Endothelial cell of umbilical vein (primary cell): Measurements from ENCODE around the gene UPP2. TPM values are rescaled to one million over a fixed set of nuclear protein-coding genes. Genes with fewer than 3 reads are reported as not detected.

ENCODE experiments used
- BruUV-seq: library from RNA; stranded (reverse); fragments of 400-500 nt; replicated peaks from 2 replicates; lab custom pipeline; 2021; lab: Mats Ljungman, UMichigan
- CTCF ChIA-PET: fragments of 300-600, 350-600 bp; sonication (Branson Sonifier 250); formaldehyde crosslinking; loops from one replicate; lab custom pipeline; 2021; ENCODE audit warnings: antibody characterized with exemption, inconsistent platforms; lab: Charles Lee
- POLR2A ChIA-PET: fragments of 300-600, 350-600 bp; sonication (Branson Sonifier 250); formaldehyde crosslinking; loops from one replicate; lab custom pipeline; 2021; ENCODE audit warnings: antibody characterized with exemption, inconsistent platforms; lab: Charles Lee
- DNase-seq: peaks from one replicate; pipeline ENCODE4 v3.0.0-alpha.2; 2011; ENCODE audit warnings: low read depth, low spot score
- FAIRE-seq: peaks from 2 replicates; lab custom pipeline; 2011; peaks lifted over from hg19 to GRCh38; lab: Jason Lieb, UNC
- H2AFZ ChIP-seq: 2 replicates; pipeline ENCODE4 v1.6.0; 2012; ENCODE audit warnings: low read depth, low read length, control low read depth, inconsistent platforms
- H3K27ac ChIP-seq: 2 replicates; pipeline ENCODE4 v1.5.1; 2011; ENCODE audit warnings: low read depth, mild to moderate bottlenecking, control low read depth, low read length, moderate library complexity; ENCODE audit not compliant: insufficient read depth
- H3K27me3 ChIP-seq, 2 experiments: 2 replicates each; pipeline versions ENCODE4 v1.6.0 to v1.6.1; 2011; ENCODE audit warnings: low read length in 2 of 2, mixed read lengths in 1 of 2; ENCODE audit not compliant: control insufficient read depth in 2 of 2, insufficient read depth in 2 of 2
- H3K36me3 ChIP-seq, 2 experiments: 2 replicates in 1 of 2; 3 replicates in 1 of 2; pipeline ENCODE4 v1.5.1; 2011; ENCODE audit warnings: low read length in 2 of 2, mild to moderate bottlenecking in 1 of 2, moderate library complexity in 1 of 2; ENCODE audit not compliant: control insufficient read depth in 2 of 2, insufficient read depth in 2 of 2; ENCODE audit errors: extremely low read depth in 1 of 2
- H3K4me1 ChIP-seq: 3 replicates; pipeline ENCODE4 v1.5.1; 2011; ENCODE audit warnings: mild to moderate bottlenecking, low read length; ENCODE audit not compliant: control insufficient read depth, insufficient read depth; ENCODE audit errors: extremely low read depth
- H3K4me2 ChIP-seq: 2 replicates; pipeline ENCODE4 v1.6.1; 2011; ENCODE audit warnings: low read length, control low read depth, mixed read lengths; ENCODE audit not compliant: insufficient read depth
- H3K4me3 ChIP-seq, 3 experiments: fragments of 200-600 bp in 1 of 3; sonication (generic), shearing (Covaris generic) in 1 of 3; replicated peaks in 1 of 3; 2 replicates each; pipeline ENCODE4 v1.5.1; 2011 to 2016; ENCODE audit warnings: control low read depth in 3 of 3, low read length in 3 of 3, mild to moderate bottlenecking in 2 of 3, inconsistent platforms in 1 of 3, low read depth in 1 of 3, moderate library complexity in 1 of 3; ENCODE audit not compliant: insufficient read depth in 1 of 3
- H3K79me2 ChIP-seq: 2 replicates; pipeline ENCODE4 v1.6.0; 2012; ENCODE audit warnings: low read length, inconsistent platforms; ENCODE audit not compliant: control insufficient read depth, insufficient read depth
- H3K9ac ChIP-seq: replicated peaks from 2 replicates; pipeline ENCODE3; 2011; ENCODE audit warnings: low read length, control low read depth; ENCODE audit not compliant: insufficient read depth; ENCODE audit errors: extremely low read depth
- H3K9me1 ChIP-seq: replicated peaks from 3 replicates; pipeline ENCODE4 v1.6.0; 2011; ENCODE audit warnings: mild to moderate bottlenecking, low read length; ENCODE audit not compliant: control insufficient read depth, insufficient read depth; ENCODE audit errors: extremely low read depth
- H3K9me3 ChIP-seq: replicated peaks from 2 replicates; pipeline ENCODE4 v1.5.1; 2012; ENCODE audit warnings: low read length, inconsistent platforms; ENCODE audit not compliant: control insufficient read depth, insufficient read depth
- H4K20me1 ChIP-seq: replicated peaks from 2 replicates; pipeline ENCODE3; 2011; ENCODE audit warnings: mild to moderate bottlenecking, low read length; ENCODE audit not compliant: control insufficient read depth, insufficient read depth; ENCODE audit errors: extremely low read depth
- EZH2 ChIP-seq: IDR thresholded peaks from 2 replicates; pipeline ENCODE4 v1.6.1; 2012; ENCODE audit warnings: borderline replicate concordance, low read depth, mild to moderate bottlenecking, moderate library complexity, low read length, inconsistent platforms; ENCODE audit not compliant: severe bottlenecking
- FOS ChIP-seq: IDR thresholded peaks from 2 replicates; pipeline ENCODE4 v1.6.1; 2011; ENCODE audit warnings: mild to moderate bottlenecking, low read length, moderate library complexity, borderline replicate concordance; ENCODE audit not compliant: insufficient read depth
- GATA2 ChIP-seq: IDR thresholded peaks from 2 replicates; pipeline ENCODE4 v1.7.0; 2011; ENCODE audit warnings: low read depth, mild to moderate bottlenecking, moderate library complexity, mixed read lengths, low read length; ENCODE audit not compliant: insufficient read length, insufficient read depth
- JUN ChIP-seq: IDR thresholded peaks from 2 replicates; pipeline ENCODE4 v1.6.1; 2011; ENCODE audit warnings: borderline replicate concordance, low read depth; ENCODE audit not compliant: insufficient read length, insufficient read depth
- MAX ChIP-seq: IDR thresholded peaks from 2 replicates; pipeline ENCODE4 v1.6.1; 2011; ENCODE audit not compliant: insufficient read depth, insufficient read length
- MYC ChIP-seq: IDR thresholded peaks from one replicate; pipeline ENCODE4 v1.6.1; 2011; ENCODE audit warnings: mild to moderate bottlenecking, low read depth, low read length
- POLR2A ChIP-seq: IDR thresholded peaks from 2 replicates; pipeline ENCODE4 v1.6.1; 2012; ENCODE audit warnings: low read depth, mild to moderate bottlenecking, control low read depth, low read length
- POLR2AphosphoS5 ChIP-seq: IDR thresholded peaks from 2 replicates; pipeline ENCODE4 v1.6.1; 2012; ENCODE audit warnings: low read depth, mild to moderate bottlenecking, control low read depth, low read length, moderate library complexity; ENCODE audit not compliant: insufficient read depth
- dilution Hi-C: fragments of 300-500 bp; cut with MboI; formaldehyde crosslinking; loops from one replicate; pipeline ENCODE4 v1.15.0; 2019; ENCODE audit warnings: low sequenced_read_pairs; ENCODE audit not compliant: extremely low pct_ligation_motif_present
- intact Hi-C: fragments of 100-400 bp; cut with micrococcal nuclease; formaldehyde crosslinking; loops from one replicate; pipeline ENCODE4 v1.10.0; 2022
- polyA plus RNA-seq, 4 experiments: library from polyadenylated mRNA; depleted of rRNA in 3 of 4; stranded (reverse) in 3 of 4; unstranded in 1 of 4; fragments of >200 nt; gene quantifications; 2 replicates each; pipeline versions ENCODE4 v1.2.1 to v1.2.3, GENCODE V29; 2011 to 2012; ENCODE audit warnings: missing spikeins in 1 of 4
- total RNA-seq: library from RNA; stranded (reverse); gene quantifications from 2 replicates; pipeline ENCODE4 v1.2.3, GENCODE V29; 2021
- TF ChIP-seq, protein P1 (sequence below), 2 donors: IDR thresholded peaks; 1 replicate in 1 of 2; 2 replicates in 1 of 2; pipeline ENCODE4 v1.5.1; 2011; ENCODE audit warnings: low read length in 2 of 2, mild to moderate bottlenecking in 2 of 2, moderate library complexity in 2 of 2, control low read depth in 1 of 2, inconsistent platforms in 1 of 2, low read depth in 1 of 2; ENCODE audit not compliant: insufficient read depth in 1 of 2; ENCODE audit errors: extremely low read depth in 1 of 2

Gene UPP2
- total and polyA plus RNA-seq, 2 donors (not counting 3 experiments of a cell fraction or from before 2014, with no cell fraction given) = not detected

DNA sequence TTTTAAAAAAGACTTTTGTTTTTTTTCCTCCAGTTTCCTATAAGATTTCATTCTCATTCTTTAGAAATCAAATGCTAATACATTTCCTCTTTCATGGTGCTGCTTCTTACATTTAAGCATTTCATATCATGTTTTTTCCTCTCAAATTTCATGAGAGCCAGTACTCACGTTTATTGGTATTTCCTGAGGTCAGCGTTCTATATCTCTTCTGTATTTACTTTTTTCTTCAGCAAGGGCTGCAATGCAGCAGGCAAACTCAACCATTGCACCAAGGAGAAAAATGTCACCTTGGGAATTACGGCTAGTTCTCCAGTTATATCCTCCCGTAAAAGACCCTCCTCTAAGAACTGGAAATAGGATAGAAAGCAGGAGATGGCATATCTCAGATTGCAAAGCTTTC lies 32.4 kb downstream of the UPP2 start:
- H3K36me3 ChIP-seq = no peaks in the 10 kb centered on the region
- FAIRE-seq = no peak
- no peak overlapping the region for H2AFZ ChIP-seq
- H3K4me1 ChIP-seq = no peaks in the 10 kb centered on the region
- TF ChIP-seq GATA2 (no peak), EZH2 (no peak), POLR2A (no peak)
- TF ChIP-seq, protein P1, sequence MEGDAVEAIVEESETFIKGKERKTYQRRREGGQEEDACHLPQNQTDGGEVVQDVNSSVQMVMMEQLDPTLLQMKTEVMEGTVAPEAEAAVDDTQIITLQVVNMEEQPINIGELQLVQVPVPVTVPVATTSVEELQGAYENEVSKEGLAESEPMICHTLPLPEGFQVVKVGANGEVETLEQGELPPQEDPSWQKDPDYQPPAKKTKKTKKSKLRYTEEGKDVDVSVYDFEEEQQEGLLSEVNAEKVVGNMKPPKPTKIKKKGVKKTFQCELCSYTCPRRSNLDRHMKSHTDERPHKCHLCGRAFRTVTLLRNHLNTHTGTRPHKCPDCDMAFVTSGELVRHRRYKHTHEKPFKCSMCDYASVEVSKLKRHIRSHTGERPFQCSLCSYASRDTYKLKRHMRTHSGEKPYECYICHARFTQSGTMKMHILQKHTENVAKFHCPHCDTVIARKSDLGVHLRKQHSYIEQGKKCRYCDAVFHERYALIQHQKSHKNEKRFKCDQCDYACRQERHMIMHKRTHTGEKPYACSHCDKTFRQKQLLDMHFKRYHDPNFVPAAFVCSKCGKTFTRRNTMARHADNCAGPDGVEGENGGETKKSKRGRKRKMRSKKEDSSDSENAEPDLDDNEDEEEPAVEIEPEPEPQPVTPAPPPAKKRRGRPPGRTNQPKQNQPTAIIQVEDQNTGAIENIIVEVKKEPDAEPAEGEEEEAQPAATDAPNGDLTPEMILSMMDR (IDR thresholded peaks at IDR 0.05; ENCODE audit: extremely low read depth in 1 of 2, insufficient read depth in 1 of 2, low read depth in 1 of 2, low read length in 2 of 2) = no peak
- no peak overlapping the region for H3K9ac ChIP-seq
- no peaks in the 10 kb centered on the region for H3K27me3 ChIP-seq
- dilution Hi-C loops (no loop called here), intact Hi-C loops (no loop called here)
- H3K27ac ChIP-seq = no peak overlapping the region
- no peaks in the 10 kb centered on the region for H4K20me1 ChIP-seq
- H3K79me2 ChIP-seq = no peaks in the 10 kb centered on the region
- no peaks in the 10 kb centered on the region for H3K9me1 ChIP-seq
- H3K4me3 ChIP-seq = no peak overlapping the region
- H3K4me2 ChIP-seq = no peak overlapping the region
- ChIA-PET POLR2A (no interaction called here), CTCF (no interaction called here)
- DNase-seq = no peak
- no TSS peak for BruUV-seq
- H3K9me3 ChIP-seq = no peaks in the 10 kb centered on the region

DNA sequence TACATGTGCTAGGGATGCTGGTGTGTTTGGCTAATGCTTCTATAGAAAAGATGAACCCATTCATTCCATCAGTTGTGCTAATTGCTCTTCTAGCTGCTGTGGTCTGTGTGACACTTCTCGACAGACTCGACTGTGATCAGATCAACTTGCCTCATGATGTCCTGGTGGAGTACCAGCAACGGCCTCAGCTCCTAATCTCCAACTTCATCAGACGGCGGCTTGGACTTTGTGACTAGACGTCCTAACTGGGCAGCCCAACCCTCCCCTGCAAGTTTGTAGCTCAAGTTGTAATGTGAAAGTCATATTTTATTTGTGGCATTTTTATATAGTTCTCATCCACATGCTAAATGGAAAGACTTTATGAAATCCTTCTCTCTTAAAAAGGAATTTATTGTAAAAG lies 33.0 kb downstream of the UPP2 start:
- BruUV-seq = no TSS peak
- Histone ChIP-seq H3K4me3 (no peak overlapping the region), H3K36me3 (no peaks in the 10 kb centered on the region), H3K27ac (no peak overlapping the region), H4K20me1 (no peaks in the 10 kb centered on the region), H3K4me2 (no peak overlapping the region), H3K9ac (no peak overlapping the region), H3K4me1 (no peaks in the 10 kb centered on the region), H3K9me3 (no peaks in the 10 kb centered on the region), H3K9me1 (no peaks in the 10 kb centered on the region), H2AFZ (no peak overlapping the region), H3K27me3 (peaks cover 0 to under 1% of the 10 kb centered on the region in 2 experiments), H3K79me2 (no peaks in the 10 kb centered on the region)
- intact Hi-C loops = no loop called here
- dilution Hi-C loops = no loop called here
- no peak for FAIRE-seq
- POLR2A ChIA-PET = no interaction called here
- TF ChIP-seq POLR2AphosphoS5 (no peak), FOS (no peak), JUN (no peak), POLR2A (no peak), MAX (no peak), MYC (no peak), GATA2 (no peak), EZH2 (no peak)
- TF ChIP-seq, protein P1 (IDR thresholded peaks at IDR 0.05; ENCODE audit: extremely low read depth in 1 of 2, insufficient read depth in 1 of 2, low read depth in 1 of 2, low read length in 2 of 2) = no peak
- DNase-seq = no peak
- CTCF ChIA-PET = no interaction called here
